ENCODE results near the gene PDCD1.
"Not testable (repeated sequence)": the region's sequence is repeated elsewhere in the genome, so short reads cannot be mapped to it uniquely, and the experiment has no call there.

Gene PDCD1

GRCh38 chr2:241811201-241811951, 47.3 kb downstream of the PDCD1 start:
- FAIRE-seq: no peak

GRCh38 chr2:241810307-241811200, 48.1 kb downstream of the PDCD1 start:
- FAIRE-seq: no peak

GRCh38 chr2:241809383-241810306, 49.0 kb downstream of the PDCD1 start:
- no peak for FAIRE-seq

GRCh38 chr2:241808721-241809382, 49.8 kb downstream of the PDCD1 start, which contains the start of gene NEU4:
TSS of gene NEU4 (plus strand) at chr2:241809193. CDS start at chr2:241814485, 5,292 bp downstream.
- no peak for FAIRE-seq

- FAIRE-seq: no peak
Measured at GRCh38 chr2:241808051-241808720, 50.5 kb downstream of the PDCD1 start.

- not testable (repeated sequence) for FAIRE-seq
Measured at GRCh38 chr2:241806217-241806616, 52.5 kb downstream of the PDCD1 start.

- FAIRE-seq: no peak
Measured at GRCh38 chr2:241804326-241805229, 54.1 kb downstream of the PDCD1 start.

GRCh38 chr2:241803387-241804325, 55.0 kb downstream of the PDCD1 start:
- no peak for FAIRE-seq

- FAIRE-seq: no peak
Measured at GRCh38 chr2:241802421-241803318, 56.0 kb downstream of the PDCD1 start.

GRCh38 chr2:241801611-241802420, 56.9 kb downstream of the PDCD1 start:
- no peak for FAIRE-seq

GRCh38 chr2:241800198-241800903, 58.3 kb downstream of the PDCD1 start:
- not testable (repeated sequence) for FAIRE-seq

Data from A204.1 (cell line).